Thyroid gland (tissue), 4 donors: ENCODE results near the gene WWP2.

ENCODE experiments used
- POLR2A ChIP-seq, 2 donors: fragments of 450-650 bp; IDR thresholded peaks; one replicate each; pipeline ENCODE4 v1.6.1; 2017; ENCODE audit warnings: antibody characterized with exemption in 2 of 2, mild to moderate bottlenecking in 2 of 2, moderate library complexity in 1 of 2
- TF ChIP-seq, protein P1 (sequence below), 6 experiments: fragments of 200-600 bp in 3 of 6; fragments of 450-650 bp in 3 of 6; sonication (generic) in 3 of 6; IDR thresholded peaks; one replicate each; pipeline ENCODE4 v1.5.1; 2016 to 2019; ENCODE audit warnings: antibody characterized with exemption in 6 of 6, mild to moderate bottlenecking in 2 of 6, inconsistent platforms in 1 of 6, moderate library complexity in 1 of 6

DNA sequence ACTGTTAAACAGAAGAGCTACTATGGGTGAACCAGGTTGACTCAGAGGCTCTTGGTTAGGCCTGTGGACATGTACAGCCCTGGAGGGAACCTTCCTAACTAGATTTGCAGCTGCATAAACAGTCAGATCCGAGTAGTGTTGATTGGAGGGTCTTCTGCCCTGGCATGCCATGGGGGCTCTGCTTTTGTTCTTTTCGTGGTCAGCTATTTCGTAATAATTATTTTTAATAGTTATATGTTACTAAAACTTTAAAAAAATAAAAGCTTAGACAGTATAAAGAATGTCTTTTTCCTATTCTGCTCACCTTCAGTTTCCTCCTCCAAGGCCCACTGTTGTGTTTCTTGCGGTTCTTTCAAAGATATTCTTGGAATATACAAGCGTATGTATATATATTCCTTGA lies 121.6 kb downstream of the WWP2 start:
- TF ChIP-seq, protein P1, sequence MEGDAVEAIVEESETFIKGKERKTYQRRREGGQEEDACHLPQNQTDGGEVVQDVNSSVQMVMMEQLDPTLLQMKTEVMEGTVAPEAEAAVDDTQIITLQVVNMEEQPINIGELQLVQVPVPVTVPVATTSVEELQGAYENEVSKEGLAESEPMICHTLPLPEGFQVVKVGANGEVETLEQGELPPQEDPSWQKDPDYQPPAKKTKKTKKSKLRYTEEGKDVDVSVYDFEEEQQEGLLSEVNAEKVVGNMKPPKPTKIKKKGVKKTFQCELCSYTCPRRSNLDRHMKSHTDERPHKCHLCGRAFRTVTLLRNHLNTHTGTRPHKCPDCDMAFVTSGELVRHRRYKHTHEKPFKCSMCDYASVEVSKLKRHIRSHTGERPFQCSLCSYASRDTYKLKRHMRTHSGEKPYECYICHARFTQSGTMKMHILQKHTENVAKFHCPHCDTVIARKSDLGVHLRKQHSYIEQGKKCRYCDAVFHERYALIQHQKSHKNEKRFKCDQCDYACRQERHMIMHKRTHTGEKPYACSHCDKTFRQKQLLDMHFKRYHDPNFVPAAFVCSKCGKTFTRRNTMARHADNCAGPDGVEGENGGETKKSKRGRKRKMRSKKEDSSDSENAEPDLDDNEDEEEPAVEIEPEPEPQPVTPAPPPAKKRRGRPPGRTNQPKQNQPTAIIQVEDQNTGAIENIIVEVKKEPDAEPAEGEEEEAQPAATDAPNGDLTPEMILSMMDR (IDR thresholded peaks at IDR 0.05) = no peak
- TF ChIP-seq POLR2A (IDR thresholded peaks at IDR 0.05) = no peak
